HepG2 (cell line): ENCODE measurements around the gene CHKB.

Source experiments
- BCL6 ChIP-seq: IDR thresholded peaks from 2 replicates; pipeline ENCODE4 v1.6.1; 2016; ENCODE audit warnings: missing genetic modification reagents, missing compliant biosample characterization
- FOXM1 ChIP-seq: sonication (generic); formaldehyde crosslinking; IDR thresholded peaks from 2 replicates; pipeline ENCODE4 v1.5.0; 2020; ENCODE audit warnings: missing genetic modification reagents
- KDM5A ChIP-seq: fragments of 200-600 bp; sonication (generic); IDR thresholded peaks from 2 replicates; pipeline ENCODE4 v1.7.0; 2018; ENCODE audit warnings: antibody characterized with exemption, mild to moderate bottlenecking, low read length, borderline replicate concordance
- MTERF4 ChIP-seq: sonication (generic); formaldehyde crosslinking; IDR thresholded peaks from 2 replicates; pipeline ENCODE4 v1.8.0; 2023; ENCODE audit warnings: mild to moderate bottlenecking, missing genetic modification reagents
- ZBTB44 ChIP-seq: sonication (generic); formaldehyde crosslinking; IDR thresholded peaks from 2 replicates; pipeline ENCODE4 v1.4.0; 2020; ENCODE audit warnings: missing genetic modification reagents
- ZNF251 ChIP-seq: sonication (generic); formaldehyde crosslinking; IDR thresholded peaks from 2 replicates; pipeline ENCODE4 v1.9.0; 2021; ENCODE audit warnings: mild to moderate bottlenecking, missing genetic modification reagents
- ZNF552 ChIP-seq: sonication (generic); formaldehyde crosslinking; IDR thresholded peaks from 2 replicates; pipeline ENCODE4 v1.9.0; 2022; ENCODE audit warnings: missing genetic modification reagents, mild to moderate bottlenecking, borderline replicate concordance

- TF ChIP-seq ZBTB44 (CRISPR knock-in tag) (no peak), KDM5A (no peak), ZNF552 (no peak), MTERF4 (CRISPR knock-in tag) (no peak), ZNF251 (CRISPR knock-in tag) (no peak), BCL6 (CRISPR knock-in tag) (peak; percentile 15; the same call in 1 of the 2 replicates), FOXM1 (CRISPR knock-in tag) (no peak)
Measured at GRCh38 chr22:50569041-50569459, 13.6 kb downstream of the CHKB start.
